Retinal pigment epithelial cell (primary cell): ENCODE data around the gene RFTN1.

ENCODE experiments used
- DNase-seq: peaks from one replicate; pipeline ENCODE4 v3.0.0-alpha.2; 2010; ENCODE audit warnings: low read depth
- H3K4me3 ChIP-seq: 2 replicates; pipeline ENCODE4 v1.5.1; 2011; ENCODE audit warnings: mild to moderate bottlenecking, low read length, control low read depth, moderate library complexity
- TF ChIP-seq, protein P1 (sequence below): conservative IDR thresholded peaks from 2 replicates; pipeline ENCODE4 v1.5.1; 2011; ENCODE audit warnings: low read depth, low read length, control low read depth, inconsistent platforms

The RFTN1 gene

DNA sequence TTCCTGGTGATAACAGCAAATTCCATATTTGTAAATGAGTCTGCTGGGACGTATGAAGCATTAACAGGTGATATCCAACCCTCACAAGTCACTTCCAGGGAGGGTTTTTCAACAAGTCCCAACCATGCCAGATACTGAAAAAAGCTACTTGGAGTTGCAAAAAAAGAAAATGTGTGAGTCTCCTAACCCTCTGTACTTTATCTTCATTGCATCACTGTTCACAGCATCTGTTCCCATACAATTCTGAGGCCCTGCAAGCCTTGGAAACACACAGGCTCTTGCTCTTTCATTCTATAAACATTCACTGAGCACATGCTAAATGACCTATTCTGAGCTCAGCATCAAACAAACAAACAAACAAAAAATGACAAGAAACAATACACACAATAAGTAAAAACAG, 120.8 kb downstream of the RFTN1 start:
- no peak overlapping the region for H3K4me3 ChIP-seq
- TF ChIP-seq, protein P1, sequence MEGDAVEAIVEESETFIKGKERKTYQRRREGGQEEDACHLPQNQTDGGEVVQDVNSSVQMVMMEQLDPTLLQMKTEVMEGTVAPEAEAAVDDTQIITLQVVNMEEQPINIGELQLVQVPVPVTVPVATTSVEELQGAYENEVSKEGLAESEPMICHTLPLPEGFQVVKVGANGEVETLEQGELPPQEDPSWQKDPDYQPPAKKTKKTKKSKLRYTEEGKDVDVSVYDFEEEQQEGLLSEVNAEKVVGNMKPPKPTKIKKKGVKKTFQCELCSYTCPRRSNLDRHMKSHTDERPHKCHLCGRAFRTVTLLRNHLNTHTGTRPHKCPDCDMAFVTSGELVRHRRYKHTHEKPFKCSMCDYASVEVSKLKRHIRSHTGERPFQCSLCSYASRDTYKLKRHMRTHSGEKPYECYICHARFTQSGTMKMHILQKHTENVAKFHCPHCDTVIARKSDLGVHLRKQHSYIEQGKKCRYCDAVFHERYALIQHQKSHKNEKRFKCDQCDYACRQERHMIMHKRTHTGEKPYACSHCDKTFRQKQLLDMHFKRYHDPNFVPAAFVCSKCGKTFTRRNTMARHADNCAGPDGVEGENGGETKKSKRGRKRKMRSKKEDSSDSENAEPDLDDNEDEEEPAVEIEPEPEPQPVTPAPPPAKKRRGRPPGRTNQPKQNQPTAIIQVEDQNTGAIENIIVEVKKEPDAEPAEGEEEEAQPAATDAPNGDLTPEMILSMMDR, result no peak
- DNase-seq, result no peak

DNA sequence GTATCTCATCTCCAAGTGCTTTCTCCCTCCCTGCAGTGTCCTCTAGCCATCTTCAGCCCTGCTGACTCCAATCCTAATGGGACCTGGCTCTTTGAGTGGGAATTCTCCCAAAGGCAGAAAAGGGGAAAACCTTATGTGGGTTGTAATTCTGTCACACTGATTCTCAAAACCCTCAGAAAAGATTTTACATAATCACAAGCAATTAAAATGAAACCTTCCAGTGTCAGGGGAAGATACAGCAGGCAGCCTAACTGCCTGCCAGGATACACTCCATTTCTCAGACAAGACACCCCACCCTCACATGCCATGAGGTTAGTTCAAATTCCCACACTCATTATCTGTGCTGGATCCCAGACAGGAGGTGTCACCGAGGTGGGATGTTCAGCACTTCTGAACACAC, 121.4 kb downstream of the RFTN1 start:
- no peak for DNase-seq

DNA sequence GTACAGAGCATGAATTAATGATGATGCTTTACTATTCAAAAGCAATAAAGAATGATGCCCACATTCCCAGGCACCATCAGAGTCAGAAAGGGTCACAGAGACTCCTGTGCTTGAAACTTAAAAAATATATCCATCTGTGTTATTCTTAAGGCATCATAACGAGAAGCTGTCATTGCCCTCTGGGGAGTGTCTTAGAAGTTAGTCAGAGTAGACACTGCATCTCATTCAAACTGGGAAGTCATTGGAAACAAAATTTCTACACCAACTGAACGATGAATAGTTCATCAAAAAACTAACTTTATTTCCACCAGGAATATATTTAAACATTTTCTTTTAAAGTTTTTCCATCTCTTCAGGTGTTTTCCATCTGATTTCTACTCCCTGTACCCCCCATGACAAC, 122.9 kb downstream of the RFTN1 start:
- TF ChIP-seq, protein P1, result no peak
- no peak overlapping the region for H3K4me3 ChIP-seq
- no peak for DNase-seq

More for the DNA sequence above, 121.4 kb downstream of the RFTN1 start:
- TF ChIP-seq, protein P1, result no peak
- no peak overlapping the region for H3K4me3 ChIP-seq

DNA sequence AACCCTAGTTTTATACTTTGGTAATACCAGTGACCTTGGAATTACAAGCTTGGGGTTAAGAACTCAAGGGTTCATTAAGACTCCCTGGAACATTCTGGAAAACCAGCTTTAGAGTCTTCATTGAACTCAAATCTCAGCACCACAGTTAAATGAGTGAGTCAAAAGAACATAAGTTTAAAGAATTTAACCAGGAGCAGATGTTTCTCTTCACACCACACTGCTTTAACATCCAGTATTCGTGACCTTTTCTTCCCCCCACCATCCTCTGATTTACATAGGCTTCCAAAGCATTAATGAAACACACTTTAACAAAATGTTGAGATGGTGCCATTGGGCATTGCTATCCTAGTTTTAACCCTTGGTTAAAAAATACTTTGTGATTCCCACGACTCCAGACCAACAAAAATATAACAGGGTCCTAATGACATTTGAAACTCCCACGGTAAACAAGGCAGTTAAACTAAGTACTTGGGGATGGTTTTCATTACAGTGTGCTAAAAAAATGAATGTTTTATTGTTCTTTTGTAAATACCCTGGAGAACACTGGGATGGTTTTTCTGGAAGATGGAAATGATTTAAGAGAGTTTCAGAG, 124.6 kb downstream of the RFTN1 start:
- TF ChIP-seq, protein P1, result no peak
- H3K4me3 ChIP-seq, result no peak overlapping the region
- DNase-seq, result no peak

DNA sequence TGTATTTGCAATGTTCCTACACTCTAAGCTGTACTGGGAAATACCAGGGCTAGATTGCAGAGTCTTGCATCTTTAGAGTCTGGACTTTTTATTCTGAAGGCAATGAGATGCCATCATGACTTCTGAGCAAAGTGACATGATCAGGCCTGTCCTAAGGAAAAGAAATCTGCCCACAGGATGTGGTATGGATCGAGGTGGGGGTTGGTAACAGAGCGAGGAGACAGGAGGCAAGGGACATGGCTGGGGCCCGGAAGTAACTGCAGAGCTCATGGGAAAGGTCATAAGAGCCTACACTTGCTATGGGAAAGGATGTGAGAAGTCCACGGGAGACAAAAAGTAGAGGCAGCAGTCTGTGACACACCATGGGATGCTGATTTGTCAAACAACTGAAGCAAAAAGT, 126.9 kb downstream of the RFTN1 start:
- H3K4me3 ChIP-seq, result no peak overlapping the region
- TF ChIP-seq, protein P1, result no peak
- no peak for DNase-seq

DNA sequence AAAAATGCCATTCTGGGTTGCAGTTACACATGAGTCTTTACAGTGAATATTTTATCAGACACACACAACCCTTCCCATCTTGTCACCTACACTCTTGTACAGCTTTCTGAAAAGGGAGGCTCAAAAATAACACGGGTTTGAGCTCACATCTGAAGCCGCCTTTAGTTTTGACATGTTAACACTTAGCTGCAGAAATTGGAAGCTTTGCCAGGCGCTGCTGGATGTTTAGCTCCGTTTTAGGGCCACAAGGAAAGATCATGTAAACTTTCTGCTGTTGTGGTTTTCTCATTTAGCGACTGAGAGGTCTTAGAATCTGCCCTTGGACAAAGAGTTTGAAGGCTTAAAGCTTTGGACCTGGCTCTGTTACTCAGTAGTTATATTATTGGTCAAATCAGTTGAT, 128.3 kb downstream of the RFTN1 start:
- TF ChIP-seq, protein P1, result no peak
- no peak for DNase-seq
- no peak overlapping the region for H3K4me3 ChIP-seq

DNA sequence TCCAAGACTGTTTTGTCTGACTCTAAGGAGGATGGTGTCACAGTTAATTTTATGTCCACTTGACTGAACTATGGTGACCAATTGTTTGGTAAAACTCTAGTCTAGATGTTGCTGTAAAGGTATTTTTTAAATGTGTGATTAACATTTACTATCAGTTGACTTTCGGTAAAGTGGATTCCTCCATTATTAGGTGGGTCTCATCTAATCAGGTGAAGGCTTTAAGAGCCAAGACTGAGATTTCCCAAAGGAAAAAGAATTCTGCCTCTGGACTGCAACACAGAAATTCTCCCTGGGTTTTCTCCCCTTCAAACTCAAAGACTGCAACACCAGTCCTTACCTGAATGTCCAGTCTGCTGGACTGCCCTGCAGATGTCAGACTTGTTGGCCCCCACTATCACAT, 129.6 kb downstream of the RFTN1 start:
- no peak overlapping the region for H3K4me3 ChIP-seq
- TF ChIP-seq, protein P1, result no peak
- no peak for DNase-seq
